GM19238 (cell line): ENCODE data around the gene EML4.
"Not testable (repeated sequence)": the region's sequence is repeated elsewhere in the genome, so short reads cannot be mapped to it uniquely, and the experiment has no call there.

ENCODE experiments used
- DNase-seq: peaks from one replicate; pipeline ENCODE4 v3.0.0; 2011; ENCODE audit warnings: low spot score; ENCODE audit not compliant: insufficient read length

Gene EML4

DNA sequence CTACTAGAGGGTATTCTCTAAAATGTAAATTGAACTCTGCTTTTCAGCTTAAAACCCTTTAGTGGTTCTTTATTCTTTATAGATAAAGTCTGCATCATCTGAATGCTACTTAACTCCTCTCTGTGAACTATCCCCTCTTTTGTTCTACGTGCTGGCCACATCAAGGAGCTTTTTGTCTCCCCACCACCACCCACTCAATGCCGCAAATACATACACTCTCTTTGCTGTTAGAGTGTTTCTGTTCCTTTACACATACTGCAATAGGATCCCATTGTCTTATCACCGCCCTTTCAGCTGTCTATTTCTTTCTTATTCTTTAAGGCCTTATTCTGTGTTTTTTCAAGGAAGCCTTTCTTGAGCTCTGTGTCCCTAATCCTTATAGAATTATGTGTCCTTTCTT lies 83.3 kb downstream of the EML4 start:
- no peak for DNase-seq

GRCh38 chr2:42254186-42254895 lies 85.2 kb downstream of the EML4 start:
- no peak for DNase-seq

DNA sequence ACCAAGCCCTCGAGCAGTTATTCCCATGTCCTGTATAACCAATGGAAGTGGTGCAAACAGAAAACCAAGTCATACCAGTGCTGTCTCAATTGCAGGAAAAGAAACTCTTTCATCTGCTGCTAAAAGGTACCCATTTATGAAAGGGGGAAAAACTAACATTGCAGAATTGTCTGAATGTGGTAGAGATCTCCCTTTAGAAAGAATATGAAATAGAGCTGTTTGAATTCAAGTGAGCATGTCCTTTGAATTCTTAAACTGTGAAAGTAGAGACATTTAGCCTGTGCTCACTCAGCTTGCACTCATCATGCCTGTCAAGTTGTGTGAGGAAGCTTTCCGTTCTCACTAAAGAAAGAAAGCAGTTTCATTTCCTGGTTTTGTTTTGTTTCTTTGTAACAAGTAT lies 87.4 kb downstream of the EML4 start:
- DNase-seq = no peak

GRCh38 chr2:42261518-42262195 lies 92.5 kb downstream of the EML4 start:
- DNase-seq = no peak

DNA sequence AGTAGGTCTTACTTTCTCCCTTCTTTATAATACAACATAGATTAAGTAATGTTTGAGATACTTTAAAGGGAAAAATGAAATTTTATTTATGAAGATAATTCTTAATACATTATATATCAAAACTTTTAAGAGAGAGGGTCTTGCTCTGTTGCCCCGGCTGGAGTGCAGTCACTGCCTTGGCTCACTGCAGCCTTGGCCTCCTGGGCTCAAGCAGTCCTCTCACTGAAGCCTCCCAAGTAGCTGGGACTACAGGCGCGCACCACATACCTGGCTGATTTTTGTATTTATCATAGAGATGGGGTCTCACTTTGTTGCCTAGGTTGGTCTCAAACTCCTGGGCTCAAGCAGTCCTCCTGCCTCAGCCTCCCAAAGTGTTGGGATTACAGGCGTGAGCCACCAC lies 97.1 kb downstream of the EML4 start:
- no peak for DNase-seq

GRCh38 chr2:42267530-42267929 lies 98.4 kb downstream of the EML4 start:
- no peak for DNase-seq

DNA sequence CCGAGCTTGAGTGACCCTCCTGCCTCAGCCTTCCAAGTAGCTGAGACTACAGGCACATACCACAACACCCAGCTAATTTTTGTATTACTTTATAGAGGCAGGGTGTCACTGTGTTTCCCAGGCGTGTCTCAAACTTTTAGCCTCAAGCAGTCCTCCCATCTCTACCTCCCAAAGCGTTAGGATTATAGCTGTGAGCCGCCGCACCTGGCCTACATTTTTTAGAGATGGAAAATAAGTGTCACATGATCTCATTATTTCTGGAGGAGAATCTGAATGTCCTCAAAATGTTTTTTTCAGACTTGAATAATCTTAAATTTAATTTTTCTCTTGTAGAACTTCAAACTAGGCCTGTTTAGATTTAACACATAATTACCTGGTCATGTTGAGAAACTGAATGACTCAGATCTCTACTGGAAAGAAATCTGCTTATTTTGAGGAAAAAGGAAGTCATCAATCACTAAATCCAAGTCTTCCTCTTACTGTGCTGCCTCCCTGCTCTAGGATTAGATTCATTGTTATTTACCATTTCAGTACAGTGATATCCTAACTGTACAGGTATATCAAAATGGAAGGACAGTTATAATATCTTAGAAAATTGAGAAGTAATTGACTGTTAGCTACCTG lies 99.5 kb downstream of the EML4 start:
- DNase-seq = no peak

GRCh38 chr2:42270757-42271156 lies 101.6 kb downstream of the EML4 start:
- no peak for DNase-seq

DNA sequence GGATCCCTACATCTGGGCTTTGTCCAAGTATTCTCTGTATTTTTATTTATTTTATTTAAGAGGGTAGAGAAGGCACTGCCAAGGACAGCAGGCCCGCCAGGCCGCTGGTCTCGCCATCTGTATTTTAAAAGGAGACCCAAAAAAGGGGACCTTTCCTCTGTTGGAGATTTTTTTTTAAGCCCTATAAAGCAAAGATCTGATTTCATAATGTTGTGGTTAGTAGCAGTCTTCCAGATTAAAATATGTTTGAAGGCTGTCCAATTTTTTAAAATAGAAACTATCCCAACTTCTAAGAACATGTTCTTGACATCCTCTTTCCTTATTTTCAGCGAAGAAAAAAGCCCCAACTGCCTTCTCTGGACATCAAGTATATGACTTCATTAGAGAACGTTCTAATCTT lies 102.1 kb downstream of the EML4 start:
- DNase-seq = not testable (repeated sequence)

- DNase-seq = no peak
Observed at GRCh38 chr2:42274863-42275262, 105.7 kb downstream of the EML4 start.

GRCh38 chr2:42281416-42282081 lies 112.4 kb downstream of the EML4 start:
- no peak for DNase-seq

- DNase-seq = no peak
Observed at GRCh38 chr2:42284019-42284418, 114.9 kb downstream of the EML4 start.

DNA sequence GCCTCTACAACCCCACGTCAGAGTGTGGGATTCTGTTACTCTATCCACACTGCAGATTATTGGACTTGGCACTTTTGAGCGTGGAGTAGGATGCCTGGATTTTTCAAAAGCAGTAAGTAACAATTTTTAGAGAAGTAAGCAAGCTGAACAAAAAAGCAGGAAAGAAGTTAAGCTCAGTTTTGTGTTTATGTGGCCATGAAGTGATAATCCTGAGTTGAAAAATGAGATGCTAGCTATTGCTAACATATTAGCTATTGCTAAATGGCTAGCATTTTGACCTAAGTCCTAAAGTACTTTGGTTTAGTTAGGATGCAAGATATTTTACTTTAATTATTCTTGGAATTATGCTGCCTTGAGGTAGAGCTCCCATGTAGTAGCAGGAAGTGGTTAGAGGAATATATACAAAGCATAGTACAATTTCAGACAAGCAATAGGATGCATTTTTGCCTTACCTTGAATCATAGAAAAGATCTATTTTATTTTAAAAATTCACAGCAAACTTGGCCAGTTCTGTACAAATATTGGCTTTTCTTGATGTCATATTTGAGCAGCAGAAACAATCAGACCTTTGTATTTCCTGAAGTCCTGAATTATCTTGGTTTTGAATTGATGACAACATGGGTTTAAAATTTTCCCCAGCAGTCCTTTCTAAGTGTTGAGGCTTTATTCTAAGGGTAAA lies 117.3 kb downstream of the EML4 start:
- no peak for DNase-seq

GRCh38 chr2:42288811-42289210 lies 119.7 kb downstream of the EML4 start:
- DNase-seq = no peak

DNA sequence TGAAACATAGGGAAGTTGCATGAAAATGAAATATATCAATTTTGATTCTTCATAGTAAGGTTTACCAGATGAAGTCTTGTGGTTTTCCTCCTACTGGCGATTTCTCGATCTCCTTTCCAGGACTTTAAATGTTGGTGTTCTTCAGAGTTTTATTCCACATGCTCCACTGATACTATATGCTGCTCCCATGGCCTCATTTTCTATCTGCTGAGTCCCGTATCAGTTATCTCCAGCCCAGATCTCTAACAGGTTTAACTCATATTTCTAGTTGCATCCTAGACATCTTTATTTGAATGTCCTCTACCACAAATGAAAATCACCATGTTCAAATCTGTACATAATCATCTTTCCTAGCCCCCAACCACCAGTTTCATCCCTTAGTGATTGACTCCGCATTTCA lies 120.1 kb downstream of the EML4 start:
- no peak for DNase-seq

DNA sequence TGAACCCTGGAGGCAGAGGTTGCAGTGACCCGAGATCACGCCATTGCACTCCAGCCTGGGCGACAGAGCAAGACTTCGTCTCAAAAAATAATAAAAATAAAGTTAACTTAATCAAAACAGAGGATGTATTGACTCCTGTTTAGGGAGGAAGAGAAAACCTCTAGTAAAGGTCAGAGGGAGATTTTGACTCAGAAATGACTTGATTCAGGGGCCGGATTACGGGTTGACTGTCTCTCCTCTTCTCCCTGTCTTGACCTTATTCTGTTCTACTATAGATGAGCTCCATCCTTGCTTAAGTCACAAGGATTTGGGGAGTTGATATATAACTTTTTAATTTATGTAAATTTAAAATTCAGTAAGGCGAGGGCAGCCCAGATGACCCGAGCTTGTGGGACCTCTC lies 120.9 kb downstream of the EML4 start:
- DNase-seq = no peak

DNA sequence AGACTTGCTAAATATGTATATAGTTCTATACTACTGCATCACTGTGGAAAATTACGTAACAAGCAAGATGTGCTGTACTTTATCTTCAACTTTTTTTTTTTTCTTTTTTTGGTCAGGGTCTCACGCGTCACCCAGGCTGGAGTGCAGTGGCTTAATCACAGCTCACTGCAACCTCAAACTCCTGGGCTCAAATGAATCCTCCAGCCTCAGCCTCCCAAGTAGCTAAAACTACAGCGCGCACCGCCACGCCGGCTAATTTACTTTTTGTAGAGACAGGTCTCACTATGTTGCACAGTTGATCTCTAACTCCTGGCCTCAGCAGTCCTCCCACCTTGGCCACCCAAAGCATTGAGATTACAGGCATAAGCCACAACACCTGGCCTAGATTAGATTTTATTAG lies 123.9 kb downstream of the EML4 start:
- DNase-seq = no peak

- peak; percentile 2 for DNase-seq
Observed at GRCh38 chr2:42296226-42296625, 127.1 kb downstream of the EML4 start.

GRCh38 chr2:42297322-42297936 lies 128.3 kb downstream of the EML4 start:
- no peak for DNase-seq

DNA sequence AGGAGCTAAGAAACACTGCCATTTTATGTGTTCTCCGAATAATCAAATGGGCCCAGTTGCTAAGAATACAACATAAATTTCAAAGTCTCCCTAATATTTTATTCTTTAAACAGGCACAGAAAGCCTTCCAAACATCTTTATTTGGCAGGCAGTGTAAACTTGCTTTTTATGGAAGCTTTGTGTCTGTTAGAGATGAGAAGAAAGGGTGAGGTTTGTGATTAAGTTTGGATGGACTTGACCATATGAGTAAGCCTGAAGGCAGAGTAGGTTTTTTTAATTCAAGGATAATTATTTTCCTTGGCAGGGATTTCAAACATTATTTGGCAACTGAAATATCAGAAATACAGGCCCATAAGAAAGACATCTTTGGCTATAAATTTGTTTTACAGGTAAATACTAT lies 129.0 kb downstream of the EML4 start:
- DNase-seq = no peak
